K562 (cell line): ENCODE measurements around the gene ANKZF1. TPM values are rescaled to one million over a fixed set of nuclear protein-coding genes. Genes with fewer than 3 reads are reported as not detected.

Experiments used
- HNRNPL ChIP-seq: fragments of 200-400 bp; formaldehyde crosslinking; IDR thresholded peaks from 2 replicates; pipeline ENCODE4 v1.6.1; 2017; ENCODE audit warnings: low read depth, mild to moderate bottlenecking, low read length
- MGA ChIP-seq: fragments of 450-650 bp; IDR thresholded peaks from 2 replicates; pipeline ENCODE4 v1.6.1; 2016; ENCODE audit warnings: mild to moderate bottlenecking, moderate library complexity
- polyA plus RNA-seq, 8 experiments: library from polyadenylated mRNA; depleted of rRNA in 4 of 8; stranded (reverse) in 5 of 8; unstranded in 3 of 8; fragments of >200 nt; fragmentation: Nextera tagmentation in 2 of 8; fragmentation: Illumina TruSeq in 1 of 8; extraction: Ambion mirVana in 2 of 8; extraction: Trizol in 1 of 8; gene quantifications; 2 replicates each; pipeline versions ENCODE4 v1.2.1 to v1.2.3, GENCODE V29; 2011 to 2014; ENCODE audit warnings: inconsistent platforms in 1 of 8, missing spikeins in 1 of 8
- total RNA-seq, 7 experiments: library from RNA; depleted of rRNA in 6 of 7; stranded (reverse); fragments of >200 nt in 6 of 7; fragmentation: Illumina TruSeq in 2 of 7; extraction: Trizol in 2 of 7; gene quantifications; 2 replicates each; pipeline versions ENCODE4 v1.2.1 to v1.2.3, GENCODE V29; 2011 to 2021; ENCODE audit warnings: low replicate concordance in 1 of 7

The ANKZF1 gene
- total and polyA plus RNA-seq, 9 of the 15 experiments (the other 6 are each of a cell fraction or from before 2014, with no cell fraction given), result 3.1 to 60.6 (median 31.0) TPM

GRCh38 chr2:219228041-219228910 is 1.3 kb upstream of the ANKZF1 start (continued):
- no peak for TF ChIP-seq MGA
- no peak for TF ChIP-seq HNRNPL
